SK-N-MC (cell line): ENCODE data around the gene GRM7.

Experiments
- EZH2 ChIP-seq: fragments of 200-600 bp; sonication (generic); IDR thresholded peaks from one replicate; pipeline ENCODE4 v1.6.1; 2017; ENCODE audit warnings: antibody characterized with exemption
- FOXP2 ChIP-seq: optimal IDR thresholded peaks from 2 replicates; pipeline ENCODE3; 2011; ENCODE audit warnings: mild to moderate bottlenecking, moderate library complexity; ENCODE audit not compliant: insufficient read depth; ENCODE audit errors: extremely low read length, control extremely low read depth
- POLR2AphosphoS5 ChIP-seq: IDR thresholded peaks from 2 replicates; pipeline ENCODE4 v1.6.1; 2012; ENCODE audit warnings: mild to moderate bottlenecking, low read depth, low read length, borderline replicate concordance

GRCh38 chr3:7340795-7341194, 479.9 kb downstream of the GRM7 start:
- TF ChIP-seq POLR2AphosphoS5 (no peak), EZH2 (no peak), FOXP2 (no peak)
